GM19023 (cell line): ENCODE results near the gene RINL.

Source experiments
- ATAC-seq: cut with Tn5 transposase; IDR thresholded peaks from one replicate; pipeline ENCODE4 v1.9.1; 2021; ENCODE audit warnings: mild to moderate bottlenecking, moderate library complexity; ENCODE audit not compliant: unreplicated experiment

The RINL gene

GRCh38 chr19:38877781-38878574 lies at the start of gene RINL:
Gene RINL, minus strand, starts transcription at chr19:38878275. Its CDS starts 1,533 bp downstream, at chr19:38876742.
- ATAC-seq: no peak

- no peak for ATAC-seq
Observed at GRCh38 chr19:38924388-38924787, 46.3 kb upstream of the RINL start.

GRCh38 chr19:38922482-38922881 lies 44.4 kb upstream of the RINL start:
- no peak for ATAC-seq

- no peak for ATAC-seq
Observed at GRCh38 chr19:38921420-38922274, 43.6 kb upstream of the RINL start.

- ATAC-seq: no peak
Observed at GRCh38 chr19:38920602-38921419, 42.7 kb upstream of the RINL start.

- ATAC-seq: no peak
Observed at GRCh38 chr19:38919837-38920601, 41.9 kb upstream of the RINL start.

- ATAC-seq: no peak
Observed at GRCh38 chr19:38918526-38918925, 40.5 kb upstream of the RINL start.

GRCh38 chr19:38917921-38918491 lies 39.9 kb upstream of the RINL start:
- ATAC-seq: no peak

- no peak for ATAC-seq
Observed at GRCh38 chr19:38917516-38917915, 39.4 kb upstream of the RINL start.

GRCh38 chr19:38915329-38916321 lies 37.5 kb upstream of the RINL start:
- ATAC-seq: no peak

GRCh38 chr19:38913958-38914357 lies 35.9 kb upstream of the RINL start:
- ATAC-seq: no peak

GRCh38 chr19:38912600-38913514 lies 34.8 kb upstream of the RINL start:
- no peak for ATAC-seq

GRCh38 chr19:38911388-38912001 lies 33.4 kb upstream of the RINL start:
- ATAC-seq: no peak

- ATAC-seq: no peak
Observed at GRCh38 chr19:38910488-38910887, 32.4 kb upstream of the RINL start.

GRCh38 chr19:38908911-38909310 lies 30.8 kb upstream of the RINL start:
- no peak for ATAC-seq

GRCh38 chr19:38907670-38908069 lies 29.6 kb upstream of the RINL start:
- ATAC-seq: no peak

GRCh38 chr19:38907227-38907626 lies 29.2 kb upstream of the RINL start:
- no peak for ATAC-seq
